ENCODE measurements around the gene WWC2.

WWC2 gene

GRCh38 chr4:183211533-183211932 is 112.5 kb downstream of the WWC2 start:
- no peak for DNase-seq

DNA sequence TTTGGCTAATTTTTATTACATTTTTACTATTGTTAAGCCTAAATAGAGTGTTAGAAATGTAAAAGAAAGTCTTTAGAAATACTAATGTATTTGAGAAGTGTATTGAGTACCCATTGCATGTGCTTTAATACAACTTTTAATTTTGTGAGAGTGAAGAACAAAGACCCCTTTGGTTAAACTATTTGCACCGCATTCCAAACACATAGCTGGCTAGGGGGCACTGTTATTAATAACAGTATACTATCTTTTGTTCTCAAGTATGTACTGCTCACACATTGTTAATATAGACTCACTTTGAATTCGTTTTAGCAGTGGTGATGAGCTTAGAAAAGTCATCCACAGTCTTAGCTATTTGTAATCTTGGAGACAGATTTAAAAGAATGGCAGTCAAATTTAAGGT is 114.9 kb downstream of the WWC2 start:
- no peak for DNase-seq

DNA sequence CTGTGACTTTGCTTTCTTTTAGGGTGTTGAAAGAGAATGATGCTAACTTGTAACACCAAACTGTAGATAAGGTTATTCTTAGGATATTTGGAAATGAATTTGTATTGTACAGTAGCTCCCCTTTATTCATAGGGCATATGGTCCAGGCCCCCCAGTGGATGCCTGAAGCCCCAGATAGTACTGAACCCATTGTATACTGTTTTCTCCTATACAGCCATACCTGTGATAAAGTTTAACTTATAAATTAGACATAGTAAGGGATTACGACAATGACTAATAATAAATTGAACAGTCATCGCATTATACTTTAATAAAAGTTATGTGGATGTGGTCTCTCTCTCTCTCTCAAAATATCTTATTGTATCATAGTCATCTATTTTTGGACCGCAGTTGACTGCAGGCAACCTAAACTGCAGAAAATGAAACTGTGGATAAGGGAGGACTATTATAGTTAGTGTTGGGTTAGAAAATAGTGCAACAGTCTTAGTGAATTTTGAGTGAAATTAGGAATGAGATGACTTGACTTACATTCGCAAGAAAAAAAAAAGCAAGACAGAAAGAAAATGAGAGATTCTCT is 115.9 kb downstream of the WWC2 start:
- no peak for DNase-seq

GRCh38 chr4:183220236-183220635 is 121.2 kb downstream of the WWC2 start:
- no peak for DNase-seq

- DNase-seq = no peak
Observed at GRCh38 chr4:183223053-183223452, 124.0 kb downstream of the WWC2 start.

DNA sequence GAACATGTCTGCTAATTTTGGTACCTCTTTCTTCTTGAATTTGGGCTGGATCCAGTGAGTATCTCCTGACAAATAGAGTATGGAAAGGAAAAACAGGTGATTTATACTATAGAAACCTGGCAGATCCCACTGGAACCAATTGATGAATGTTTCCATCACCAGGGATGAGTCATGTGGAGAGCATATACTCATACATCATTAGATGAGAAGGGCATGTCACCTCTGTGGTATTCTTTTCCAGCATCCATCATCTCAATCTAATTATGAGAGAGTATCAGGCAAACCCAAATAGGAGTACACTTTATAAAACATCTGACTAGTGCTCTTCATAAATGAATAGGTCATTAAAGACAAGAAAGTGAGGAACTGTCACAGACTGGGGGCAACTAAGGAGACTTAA is 130.3 kb downstream of the WWC2 start:
- no peak for DNase-seq

DNA sequence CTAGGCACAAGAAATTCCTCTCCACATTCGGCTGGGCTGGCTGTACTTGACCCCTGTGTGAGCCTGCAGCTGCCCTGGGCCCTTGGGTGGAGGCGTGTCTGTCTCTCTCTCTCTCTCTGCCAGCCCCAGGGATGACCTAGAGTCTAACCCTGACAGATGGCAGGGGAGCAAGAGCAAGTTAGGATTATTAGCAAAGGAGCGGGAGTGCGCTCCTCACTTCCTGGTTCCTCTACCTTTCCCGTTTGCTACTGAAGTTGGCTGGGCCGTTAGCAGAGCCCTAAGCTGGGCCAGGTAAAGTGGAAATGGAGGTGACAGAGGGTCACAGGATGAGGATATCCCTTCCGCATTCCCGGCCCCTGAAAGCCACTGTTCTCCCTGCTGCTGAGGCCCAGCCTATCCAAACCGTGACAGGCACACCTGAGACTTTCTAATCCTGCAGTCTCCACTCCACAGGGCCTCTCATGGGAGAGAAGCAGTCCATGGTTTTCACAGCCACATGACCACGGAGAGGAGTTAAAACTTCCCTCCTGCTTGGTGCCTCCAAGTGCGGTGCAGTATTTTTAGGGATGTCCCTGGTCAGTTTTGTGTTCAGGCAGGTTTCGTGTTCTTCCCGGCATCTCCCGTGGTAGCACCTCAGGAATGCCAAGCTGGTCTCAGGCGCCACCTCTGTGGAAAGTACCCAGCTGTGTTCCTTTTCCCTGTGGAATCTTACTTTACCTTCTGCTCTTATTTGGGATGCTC is 141.7 kb downstream of the WWC2 start:
- DNase-seq = no peak

- DNase-seq = no peak
Observed at GRCh38 chr4:183241322-183241640, 142.2 kb downstream of the WWC2 start.

- DNase-seq = no peak
Observed at GRCh38 chr4:183241721-183242151, 142.7 kb downstream of the WWC2 start.

DNA sequence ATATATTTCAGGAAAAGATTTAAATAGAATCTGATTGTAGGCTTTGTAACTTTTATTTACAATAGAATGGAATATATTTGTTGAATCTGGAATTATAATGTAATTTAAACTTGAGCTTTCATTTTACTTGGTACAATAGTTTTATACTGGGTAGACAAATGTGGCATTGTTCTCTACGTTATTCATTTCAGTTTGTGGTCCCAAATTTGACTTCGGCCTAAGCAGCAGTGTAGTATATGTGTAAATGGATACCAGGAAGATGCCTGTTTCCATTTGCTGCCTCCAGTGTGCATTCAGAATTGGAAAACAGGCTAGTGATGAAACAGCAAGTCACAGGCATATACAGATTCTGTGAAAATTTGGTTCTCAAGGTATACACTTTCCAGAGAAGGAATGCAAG is 143.2 kb downstream of the WWC2 start:
- DNase-seq = no peak

GRCh38 chr4:183244019-183244418 is 145.0 kb downstream of the WWC2 start:
- peak; percentile 15 for DNase-seq

GRCh38 chr4:183244506-183244905 is 145.4 kb downstream of the WWC2 start:
- DNase-seq = no peak

DNA sequence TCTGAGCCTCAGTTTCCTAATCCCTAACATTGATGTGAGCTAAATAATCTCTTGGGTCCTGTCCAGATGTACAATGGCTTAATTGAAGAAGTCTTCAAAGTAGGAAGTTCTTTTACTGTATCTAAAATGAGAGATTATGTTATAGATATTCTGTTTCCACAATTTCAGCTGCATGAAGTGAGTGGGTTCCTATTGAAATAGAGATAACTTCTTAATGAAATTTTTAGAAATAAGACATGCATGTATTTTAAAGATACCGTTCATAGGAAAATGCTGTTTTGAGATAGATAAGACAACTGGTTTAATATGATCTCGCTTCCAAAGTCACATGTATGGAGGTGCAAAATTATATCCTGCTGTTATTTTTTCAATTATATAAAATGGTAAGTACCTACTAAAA is 149.1 kb downstream of the WWC2 start:
- DNase-seq = no peak

DNA sequence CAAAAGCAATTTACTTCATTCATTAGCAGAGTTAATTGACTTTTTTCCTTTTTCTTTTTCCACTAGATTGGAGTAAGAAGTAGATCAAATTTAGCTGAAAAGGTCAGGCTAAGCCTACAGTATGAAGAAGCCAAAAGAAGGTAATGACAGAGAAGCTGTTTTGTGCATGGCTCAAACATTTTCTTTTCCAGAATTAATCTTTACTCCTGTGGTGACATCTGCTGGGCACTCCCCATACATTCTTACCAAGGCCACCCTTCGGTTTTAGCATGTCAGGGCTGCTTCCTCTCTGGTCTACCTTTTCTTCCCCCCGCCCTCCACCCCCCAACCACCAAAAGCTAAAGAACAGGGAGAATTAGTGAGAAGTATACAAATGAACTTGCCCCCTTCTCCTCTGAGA is 150.8 kb downstream of the WWC2 start:
- peak; percentile 6 for DNase-seq

DNA sequence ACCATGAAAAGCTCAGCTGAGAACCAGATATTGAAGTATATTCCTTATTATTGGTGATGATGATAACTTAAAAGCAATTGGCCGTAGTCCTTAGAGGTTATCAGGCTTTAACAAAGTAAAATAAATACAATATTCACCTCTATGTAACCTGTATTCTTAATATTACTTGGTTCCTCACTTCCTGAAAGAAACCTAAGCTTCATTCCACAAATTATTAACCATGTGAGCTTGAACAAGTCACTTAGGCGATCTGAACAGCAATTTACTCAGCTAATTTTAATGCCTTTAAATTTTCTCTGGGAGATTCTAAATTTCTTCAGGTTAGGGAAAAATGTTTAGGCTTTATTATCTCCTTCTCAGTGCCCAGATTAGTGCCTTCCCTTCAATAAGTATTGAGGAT is 151.8 kb downstream of the WWC2 start:
- no peak for DNase-seq

GRCh38 chr4:183252959-183253358 is 153.9 kb downstream of the WWC2 start:
- DNase-seq = no peak

DNA sequence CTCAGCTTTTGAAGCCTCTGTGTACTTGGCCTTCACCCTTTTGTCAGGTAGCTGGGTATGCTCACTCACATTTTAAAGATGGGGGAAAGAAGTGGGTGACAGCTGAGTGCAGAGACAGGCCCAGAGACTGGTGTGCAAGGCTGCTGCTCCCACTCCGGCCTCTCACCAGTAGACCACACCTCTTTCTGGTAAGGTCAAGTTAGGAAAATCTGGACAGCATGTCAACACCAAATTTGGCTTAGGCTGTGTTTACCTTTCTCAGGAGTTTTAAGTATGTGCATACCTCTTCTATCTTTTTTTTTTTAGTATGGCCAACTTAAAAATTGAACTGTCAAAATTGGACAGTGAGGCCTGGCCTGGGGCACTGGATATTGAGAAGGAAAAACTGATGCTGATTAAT is 154.4 kb downstream of the WWC2 start:
- DNase-seq = no peak

- DNase-seq = no peak
Observed at GRCh38 chr4:183254162-183254561, 155.1 kb downstream of the WWC2 start.

DNA sequence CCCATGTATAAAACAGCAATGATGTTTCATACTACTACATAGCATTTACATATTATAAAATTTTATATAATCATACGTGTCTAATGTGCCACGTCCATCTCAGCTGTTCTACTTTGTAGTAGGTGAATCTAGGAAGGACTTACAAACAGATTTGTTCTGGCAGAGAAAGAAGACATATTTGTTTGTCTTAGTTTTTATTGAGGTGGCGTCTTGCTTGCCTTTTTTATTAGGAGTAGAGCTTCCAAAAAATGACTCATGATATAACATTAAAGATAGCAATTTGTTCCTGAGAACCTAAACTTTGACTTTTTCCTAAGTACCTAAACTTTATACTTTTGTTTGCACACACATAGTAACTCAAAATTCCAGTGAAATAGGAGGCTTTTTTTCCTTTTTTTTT is 156.4 kb downstream of the WWC2 start:
- DNase-seq = no peak

DNA sequence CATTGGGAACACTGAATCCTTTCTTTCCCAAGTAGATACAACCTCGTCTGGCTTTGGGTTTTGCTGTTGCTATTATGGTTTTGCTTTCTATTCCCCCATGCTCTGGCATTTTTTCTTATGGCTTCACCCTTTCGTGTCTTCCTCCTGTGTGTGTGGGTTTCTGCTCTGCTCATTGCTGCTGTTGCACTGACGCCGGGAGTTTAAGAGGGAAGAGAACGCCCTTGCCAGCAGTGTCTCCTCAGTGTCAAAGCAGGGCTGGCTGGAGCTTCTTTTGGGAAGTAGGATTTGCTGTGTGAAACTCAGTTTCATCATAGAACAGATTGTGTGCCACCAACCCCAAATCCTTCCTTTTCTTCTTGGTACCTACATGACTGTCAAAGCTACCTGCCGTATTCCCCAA is 157.3 kb downstream of the WWC2 start:
- no peak for DNase-seq

DNA sequence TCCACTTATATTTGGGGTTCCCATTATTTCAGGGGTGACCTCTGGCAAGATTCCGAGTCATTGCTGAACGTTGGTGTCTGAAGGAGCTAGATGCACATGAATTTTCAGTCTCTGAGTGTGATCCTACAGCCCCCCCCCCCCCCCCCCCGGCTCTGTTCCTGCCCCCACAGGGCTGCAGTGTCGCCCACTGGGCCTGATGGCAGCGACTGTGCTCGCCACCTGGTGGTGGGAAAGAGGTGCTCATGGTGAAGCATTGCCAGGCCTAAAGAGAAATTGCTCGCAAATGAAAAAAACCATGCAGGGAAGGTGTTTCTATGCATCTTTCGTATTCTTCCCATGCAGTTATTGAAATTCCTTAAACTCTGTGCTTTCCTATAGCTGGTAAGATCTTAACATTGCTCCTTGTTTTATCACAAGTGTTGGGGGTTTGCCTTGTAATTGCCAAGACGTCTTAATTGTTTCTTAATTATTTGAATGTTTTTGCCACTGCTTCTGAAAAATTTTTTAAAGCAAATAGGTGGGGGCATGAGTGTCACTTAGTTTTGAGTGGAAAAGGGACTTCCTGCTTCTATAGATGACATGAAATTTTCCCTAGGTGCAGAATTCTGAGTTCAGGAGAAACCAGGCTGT is 157.8 kb downstream of the WWC2 start:
- peak; percentile 4 for DNase-seq

- DNase-seq = no peak
Observed at GRCh38 chr4:183257808-183258207, 158.8 kb downstream of the WWC2 start.

GRCh38 chr4:183260491-183261151 is 161.6 kb downstream of the WWC2 start:
- DNase-seq = no peak
